Islet precursor cell (in vitro differentiated cells): ENCODE measurements around the gene TOMM5.

Experiments
- DNase-seq: peaks from one replicate; pipeline ENCODE4 v3.0.0-alpha.2; 2018

Gene TOMM5

DNA sequence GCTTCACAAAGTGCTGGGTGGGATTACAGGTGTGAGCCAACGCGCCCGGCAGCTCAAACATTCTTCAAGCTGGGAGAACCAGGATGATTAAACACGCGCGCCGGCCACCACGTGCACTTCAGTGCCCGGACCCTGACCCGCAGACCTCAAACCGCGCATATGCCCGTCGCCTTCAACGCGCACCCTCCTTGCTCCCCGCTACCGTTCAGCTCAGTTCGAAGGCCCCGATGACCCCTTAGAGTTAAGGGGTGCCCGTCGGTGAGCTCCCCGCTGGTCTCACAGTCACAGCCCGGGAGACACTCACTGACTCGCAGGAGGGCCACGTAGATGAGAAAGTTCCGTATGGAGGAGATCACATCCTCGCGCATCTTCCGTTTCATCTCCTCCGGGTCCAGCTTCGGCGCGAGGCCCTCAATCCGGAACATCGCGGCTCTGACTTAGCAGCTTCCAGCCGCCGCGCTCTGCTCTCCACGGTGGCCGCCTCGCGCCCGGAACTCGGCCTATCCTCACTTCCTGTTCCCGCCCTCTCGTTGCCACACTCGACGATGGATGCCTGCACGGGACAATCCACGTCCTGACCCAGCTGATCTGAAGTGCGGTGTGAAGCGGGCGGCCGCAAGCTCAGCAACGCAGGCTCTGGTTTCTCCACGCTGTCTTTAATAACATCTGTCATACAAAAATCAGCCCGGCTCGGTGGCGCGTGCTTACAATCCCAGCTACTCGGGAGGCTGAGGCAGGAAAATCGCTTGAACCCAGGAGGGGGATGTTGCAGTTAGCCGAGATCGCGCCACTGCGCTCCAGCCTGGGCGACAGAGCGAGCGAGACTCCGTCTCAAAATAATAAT is at the start of gene TOMM5:
Gene TOMM5, minus strand, starts transcription at position 490 of the 844 bp plus-strand sequence. Its CDS starts 65 bp downstream, at position 425.
- peak; percentile 95 for DNase-seq

DNA sequence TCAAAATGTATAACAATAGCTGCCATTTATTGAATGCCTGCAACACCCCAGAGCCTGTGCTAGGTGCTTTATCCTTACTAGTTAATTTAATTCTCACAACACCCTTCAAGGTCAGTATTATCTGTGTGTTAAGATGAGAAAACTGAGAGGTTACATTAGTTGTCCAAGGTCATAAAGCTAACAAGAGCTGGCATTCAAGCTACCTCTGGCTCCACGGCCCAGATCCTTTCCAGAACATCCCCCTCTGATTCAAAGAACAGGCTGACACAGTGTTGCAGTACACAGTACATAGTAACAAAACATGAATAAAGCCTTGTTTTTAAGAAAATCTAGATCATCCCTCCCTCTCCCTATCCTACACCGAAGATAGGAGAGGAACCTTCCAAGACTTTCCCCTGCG is 48.9 kb upstream of the TOMM5 start:
- no peak for DNase-seq

DNA sequence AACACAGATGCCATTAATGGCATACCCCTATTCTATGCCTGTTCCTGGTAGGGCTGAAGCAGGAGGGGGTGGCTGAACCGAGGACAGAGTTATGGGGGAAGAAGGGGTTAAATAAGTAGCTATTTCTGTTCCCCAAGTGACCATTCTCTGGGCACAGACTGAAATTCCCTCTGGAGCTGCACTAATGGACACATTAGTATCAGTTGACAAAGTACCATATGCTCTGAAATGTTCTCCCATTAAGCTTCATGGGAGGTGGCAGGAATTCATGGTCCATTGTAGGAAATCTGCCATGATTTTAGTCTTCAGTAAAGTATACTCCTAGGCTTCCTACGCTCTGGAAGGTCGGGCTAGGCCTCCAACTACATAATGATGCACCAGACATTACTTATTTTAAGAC is 47.8 kb upstream of the TOMM5 start:
- no peak for DNase-seq

DNA sequence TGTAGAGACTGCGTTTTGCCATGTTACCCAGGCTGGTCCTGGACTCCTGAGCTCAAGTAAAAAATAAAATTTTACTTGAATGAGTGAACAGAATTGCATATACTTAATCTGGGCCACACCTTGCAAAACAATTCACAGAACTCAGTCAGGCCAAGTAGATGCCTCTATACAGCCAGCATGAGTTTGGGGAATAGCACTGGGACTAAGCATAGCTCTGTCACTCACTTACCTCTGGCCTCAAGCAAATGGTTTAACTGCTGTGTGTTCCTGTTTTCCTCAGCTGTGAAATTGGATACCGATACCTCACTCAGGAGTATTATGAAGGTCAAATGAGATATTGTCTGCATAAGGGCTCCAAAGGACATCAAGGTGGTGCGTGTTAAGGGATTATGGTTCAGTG is 47.4 kb upstream of the TOMM5 start:
- no peak for DNase-seq

DNA sequence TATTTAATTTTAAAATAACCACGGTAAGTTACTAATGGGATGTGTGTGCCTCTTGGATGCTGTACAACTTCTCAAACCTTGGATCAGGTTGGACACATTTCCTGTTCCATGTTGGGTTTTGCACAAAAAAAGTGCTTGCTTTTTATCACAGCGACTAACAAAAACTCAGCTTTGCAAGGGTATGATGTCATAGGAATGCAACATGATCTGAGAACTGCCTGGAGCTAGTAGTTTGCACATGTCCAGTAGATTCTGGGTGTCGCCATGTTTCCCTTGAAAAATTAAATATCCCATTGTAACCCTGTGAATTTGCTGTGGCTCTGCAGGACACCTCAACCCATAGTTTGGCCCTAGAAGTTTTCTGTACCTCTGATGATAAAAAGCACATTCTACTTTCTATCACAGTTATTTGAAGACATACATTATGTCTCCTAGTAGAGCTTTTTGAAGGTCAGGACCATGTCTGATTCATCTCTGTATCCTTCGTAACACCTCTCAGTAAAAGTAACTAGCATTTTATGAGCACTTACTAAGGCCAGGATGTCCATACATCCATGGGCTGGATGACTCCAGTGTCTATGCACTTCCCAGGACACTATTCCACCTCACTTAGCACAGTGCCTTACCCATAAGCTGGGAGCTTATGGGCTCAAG is 46.8 kb upstream of the TOMM5 start:
- DNase-seq, result no peak

DNA sequence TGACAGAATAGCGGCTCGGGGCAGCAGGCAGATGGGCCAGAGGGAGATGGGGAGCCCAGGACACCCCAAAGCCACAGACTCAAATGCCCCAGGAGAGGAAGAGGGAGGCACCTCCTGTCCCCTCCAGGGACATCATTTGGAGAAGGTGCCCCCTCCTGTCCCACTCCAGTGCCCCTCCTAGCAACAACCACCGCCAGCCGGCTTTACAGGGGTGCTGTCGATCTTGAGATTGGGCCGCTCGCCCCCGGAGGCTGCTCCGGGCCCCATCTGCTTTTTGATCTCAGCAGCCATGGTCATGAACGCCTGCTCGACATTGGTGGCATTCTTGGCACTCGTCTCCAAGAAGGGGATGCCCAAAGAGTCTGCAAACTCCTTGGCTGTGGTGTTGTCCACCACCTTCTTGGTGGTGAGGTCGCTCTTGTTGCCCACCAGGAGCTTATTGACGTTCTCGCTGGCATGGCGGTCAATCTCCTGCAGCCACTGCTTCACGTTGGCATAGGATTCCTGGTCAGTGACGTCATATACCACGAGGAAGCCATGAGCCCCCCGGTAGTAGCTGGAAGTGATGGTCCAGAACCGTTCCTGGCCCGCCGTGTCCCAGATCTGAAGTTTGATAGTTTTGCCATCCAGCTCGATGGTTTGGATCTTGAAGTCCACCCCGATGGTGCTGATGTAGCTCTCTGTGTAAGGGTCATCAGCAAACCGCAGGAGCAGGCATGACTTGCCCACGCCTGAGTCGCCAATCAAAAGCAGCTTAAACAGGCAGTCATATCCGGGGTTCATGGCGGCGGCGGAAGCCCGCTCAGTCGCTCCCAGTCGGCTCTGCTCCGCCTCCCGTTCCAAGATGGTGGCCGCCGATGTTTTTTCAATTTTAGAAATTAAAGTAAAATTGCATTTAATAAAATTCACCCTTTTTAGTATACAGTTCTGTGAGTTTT is 44.4 kb upstream of the TOMM5 start:
- DNase-seq, result no peak

DNA sequence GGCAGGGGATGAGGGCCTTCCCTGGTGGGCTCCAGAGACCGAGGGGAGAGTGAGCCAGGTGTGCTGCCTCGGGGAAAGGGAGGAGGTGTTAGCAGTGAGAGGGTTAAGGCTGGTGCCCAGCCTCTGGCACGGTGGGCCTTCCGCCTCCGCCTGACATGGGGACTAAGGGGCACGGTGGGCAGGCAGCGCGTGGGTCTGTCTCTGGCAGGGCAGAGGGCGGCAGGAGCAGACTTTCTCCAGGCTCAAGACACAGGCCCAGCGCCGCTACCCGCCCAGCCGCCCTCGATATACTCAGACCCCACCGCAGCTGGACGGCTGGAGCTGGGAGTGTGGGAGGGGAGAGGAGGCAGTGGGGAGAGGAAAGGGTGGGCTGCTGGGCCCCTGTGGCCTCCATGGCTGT is 43.4 kb upstream of the TOMM5 start:
- no peak for DNase-seq

DNA sequence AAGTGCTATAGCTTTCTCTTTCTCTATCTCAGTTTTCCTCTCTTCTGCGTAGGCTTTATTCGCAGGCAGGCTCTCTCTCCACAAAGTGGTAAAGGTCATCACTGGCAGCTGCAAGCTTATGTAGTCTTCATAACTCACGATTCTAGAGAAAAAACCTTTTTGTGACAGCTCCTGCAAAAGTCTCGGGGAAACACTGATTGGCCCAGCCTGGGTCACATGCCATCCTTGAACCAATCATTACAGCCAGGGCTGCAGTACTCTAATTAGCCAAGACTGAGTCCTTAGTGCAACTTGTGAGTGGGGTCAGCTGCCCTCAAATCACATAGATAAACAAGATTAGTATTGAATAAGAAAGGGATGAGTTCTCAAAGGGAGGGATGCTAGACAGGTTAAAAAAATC is 40.1 kb upstream of the TOMM5 start:
- DNase-seq, result no peak

DNA sequence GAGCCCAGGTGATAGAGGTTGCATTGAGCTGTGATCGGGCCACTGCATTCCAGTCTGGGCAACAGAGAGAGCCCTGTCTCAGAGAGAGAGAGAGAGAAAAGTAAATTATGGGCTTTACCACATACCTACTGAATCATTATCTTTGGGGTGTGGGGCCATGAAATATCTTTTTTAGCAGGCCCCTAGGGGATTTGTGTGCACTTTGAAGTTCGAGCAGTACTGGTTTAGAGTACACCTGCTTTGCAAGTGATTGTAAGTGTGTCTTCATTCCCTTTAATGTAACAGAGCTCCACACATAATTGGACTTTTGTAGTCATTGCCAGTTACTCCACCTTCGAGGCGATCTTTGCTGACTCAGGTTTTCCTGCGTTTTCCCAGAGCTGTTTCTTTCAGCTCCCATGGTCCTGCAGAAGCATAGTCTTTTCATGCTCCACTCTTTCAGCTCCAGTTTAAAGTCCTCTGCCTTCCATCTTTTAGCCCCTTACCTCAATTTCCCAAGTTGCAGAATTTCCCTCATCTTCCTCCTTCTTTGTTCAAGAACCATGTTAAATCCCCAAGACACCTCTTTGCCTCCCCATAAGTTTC is 34.4 kb upstream of the TOMM5 start:
- DNase-seq, result peak; percentile 84

DNA sequence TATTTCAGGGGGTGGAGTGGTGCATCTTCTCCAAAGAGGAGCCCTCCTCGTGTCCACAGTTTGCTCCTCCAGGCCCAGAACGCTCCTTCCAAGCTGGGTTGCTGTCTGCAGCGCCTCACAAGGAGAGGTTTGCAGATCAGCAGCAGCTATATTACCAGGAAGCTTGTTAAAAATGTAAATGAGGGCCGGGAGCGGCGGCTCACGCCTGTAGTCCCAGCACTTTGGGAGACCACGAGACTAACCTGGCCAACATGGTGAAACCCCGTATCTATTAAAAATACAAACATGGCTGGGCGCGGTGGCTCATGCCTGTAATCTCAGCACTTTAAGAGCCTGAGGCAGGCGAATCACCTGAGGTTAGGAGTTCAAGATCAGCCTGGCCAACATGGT is 33.4 kb upstream of the TOMM5 start:
- no peak for DNase-seq

DNA sequence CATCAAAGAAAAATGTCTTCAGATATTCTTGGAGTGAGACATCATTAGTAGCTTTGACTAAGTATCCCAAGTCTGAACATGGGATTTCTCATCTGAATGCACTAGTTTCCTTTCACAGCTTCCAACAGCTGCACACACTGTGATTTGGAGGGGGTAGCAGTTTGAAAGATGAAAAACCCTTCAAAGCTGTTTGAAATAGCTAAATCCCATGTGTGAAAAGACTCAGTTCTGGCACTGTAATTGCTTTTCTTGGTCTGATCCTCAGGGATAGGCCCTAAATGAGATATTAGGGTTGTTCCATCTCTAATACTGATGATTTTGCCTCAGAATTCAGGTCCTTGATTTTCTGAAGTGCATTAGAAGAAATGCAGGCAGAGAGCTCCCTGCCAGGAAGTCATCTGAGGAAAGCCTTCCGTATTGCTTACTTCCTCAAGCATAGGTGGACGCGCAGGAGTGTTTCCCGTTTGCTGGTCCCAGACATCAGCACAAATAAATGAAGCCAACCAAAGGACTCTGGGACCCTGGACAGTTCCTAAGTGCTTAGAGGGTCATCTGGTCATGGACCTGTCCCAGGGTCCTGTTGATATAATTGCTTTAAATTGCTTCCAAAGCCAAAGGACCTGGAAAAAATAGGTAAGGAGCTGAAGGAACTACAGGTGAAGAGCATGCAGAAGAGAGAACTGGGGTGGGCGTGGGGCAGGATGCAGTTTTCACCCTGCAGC is 32.8 kb upstream of the TOMM5 start:
- no peak for DNase-seq

DNA sequence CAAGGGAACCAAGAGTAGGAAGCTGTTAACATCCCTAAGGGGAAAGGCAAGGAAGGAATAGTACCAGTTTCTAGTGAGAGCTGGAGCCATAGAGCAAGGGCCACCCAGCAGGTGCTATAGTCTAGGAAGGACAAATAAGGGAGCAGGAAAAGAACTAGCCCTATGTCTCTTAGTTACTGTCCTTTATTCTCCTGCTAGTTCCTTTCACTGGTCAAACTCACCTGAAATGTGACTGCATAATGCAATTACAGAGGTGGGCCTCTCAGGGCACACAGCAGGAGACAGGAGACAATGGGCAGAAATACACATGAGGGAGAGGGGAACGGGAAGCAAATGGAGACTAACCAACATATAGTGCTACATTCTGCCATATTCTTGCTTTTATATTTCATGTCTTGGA is 31.7 kb upstream of the TOMM5 start:
- no peak for DNase-seq

DNA sequence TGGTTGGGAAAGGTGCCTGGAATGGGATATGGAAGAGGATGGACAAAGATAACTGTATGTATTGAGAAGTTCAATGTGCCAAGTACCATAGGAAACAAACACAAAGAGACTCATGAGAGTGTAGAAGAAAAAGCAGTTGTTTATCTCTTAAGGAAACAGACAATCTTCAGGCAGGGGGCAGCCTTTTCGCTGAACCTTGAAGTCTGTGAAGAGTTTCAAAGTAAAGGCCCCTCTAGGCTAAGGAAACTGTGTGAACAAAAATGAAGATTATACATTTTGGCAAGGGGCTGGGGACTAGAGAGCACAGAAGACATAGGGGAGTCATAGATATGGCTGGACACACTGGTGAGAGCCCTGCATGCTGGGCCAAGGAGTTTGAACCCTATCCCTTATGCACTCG is 30.9 kb upstream of the TOMM5 start:
- DNase-seq, result no peak

DNA sequence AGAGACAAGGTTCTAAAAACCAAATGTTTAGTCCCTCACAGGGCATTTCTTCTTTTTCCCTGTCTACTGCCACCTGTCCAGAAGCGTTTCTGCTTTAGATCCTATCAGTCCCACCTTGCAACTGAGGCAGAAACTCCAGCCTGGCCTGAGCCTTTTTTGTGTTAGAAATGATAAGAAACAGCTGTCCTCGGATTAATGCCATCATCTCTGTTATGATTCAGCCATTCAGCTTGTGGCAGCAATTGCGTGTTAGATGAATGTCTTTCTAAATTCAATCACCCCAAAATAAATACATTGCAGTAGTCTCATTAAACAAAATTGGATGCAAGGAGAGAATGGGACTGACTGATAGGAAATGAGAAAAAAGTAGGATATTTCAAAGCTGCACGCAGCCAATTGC is 30.1 kb upstream of the TOMM5 start:
- DNase-seq, result no peak

DNA sequence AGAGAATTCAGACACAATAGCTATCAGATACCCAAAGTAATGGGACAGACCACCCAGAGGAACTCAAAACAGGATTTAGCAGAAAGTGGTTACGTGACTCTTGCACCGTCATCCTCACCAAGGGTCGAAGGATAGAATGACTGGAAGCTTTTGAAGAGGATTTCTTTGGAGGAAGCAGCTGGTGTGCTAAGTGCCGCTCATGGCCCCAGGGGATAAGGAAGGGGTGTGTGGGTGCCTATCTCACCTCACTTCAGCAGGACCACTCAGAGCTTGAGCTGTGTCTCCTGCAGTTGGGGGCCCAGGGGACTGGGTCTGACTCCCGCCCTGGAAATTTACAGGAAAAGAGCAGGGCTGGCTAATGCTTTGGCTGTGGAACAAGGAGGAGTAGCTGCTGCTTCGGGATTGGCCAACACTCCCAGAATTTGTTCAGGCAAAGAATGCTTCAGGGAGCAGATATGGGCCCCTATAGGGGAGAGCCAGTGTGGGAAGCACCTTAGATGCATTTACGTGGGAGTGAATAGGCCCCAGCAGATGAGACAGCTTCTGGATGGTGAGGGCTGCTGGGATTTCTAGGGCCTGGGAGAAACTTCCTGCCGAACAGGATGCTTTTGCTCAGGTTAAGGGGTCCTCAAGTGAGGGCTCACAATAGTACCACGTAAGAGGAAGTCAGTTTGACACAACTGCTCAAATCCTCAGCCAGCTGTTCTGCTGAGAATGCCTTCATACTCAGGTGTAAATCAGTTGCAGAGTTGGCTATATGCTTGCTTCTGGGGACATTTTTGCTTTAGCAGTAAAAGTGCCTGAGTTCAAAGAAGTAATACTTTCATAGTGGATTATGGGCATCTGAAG is 29.1 kb upstream of the TOMM5 start:
- DNase-seq, result peak; percentile 55

DNA sequence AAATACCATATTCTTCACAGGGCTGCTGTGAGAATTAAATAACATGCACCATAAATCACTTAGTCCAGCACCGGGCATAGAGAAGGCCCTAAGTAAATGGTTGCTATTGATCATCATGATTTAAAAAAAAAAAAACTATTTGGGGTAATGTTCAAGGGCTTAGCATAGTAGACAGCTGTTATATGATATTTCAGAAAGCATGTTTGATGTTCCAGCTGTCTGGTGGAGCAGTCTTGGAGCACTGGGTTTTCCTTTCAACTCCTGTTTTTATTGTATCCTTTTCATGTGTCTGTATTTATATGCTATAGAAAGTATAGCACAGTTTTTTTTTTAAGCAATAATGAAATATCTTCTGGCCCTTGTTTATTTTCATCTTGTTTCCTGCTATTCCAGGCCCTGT is 28.0 kb upstream of the TOMM5 start:
- DNase-seq, result no peak

DNA sequence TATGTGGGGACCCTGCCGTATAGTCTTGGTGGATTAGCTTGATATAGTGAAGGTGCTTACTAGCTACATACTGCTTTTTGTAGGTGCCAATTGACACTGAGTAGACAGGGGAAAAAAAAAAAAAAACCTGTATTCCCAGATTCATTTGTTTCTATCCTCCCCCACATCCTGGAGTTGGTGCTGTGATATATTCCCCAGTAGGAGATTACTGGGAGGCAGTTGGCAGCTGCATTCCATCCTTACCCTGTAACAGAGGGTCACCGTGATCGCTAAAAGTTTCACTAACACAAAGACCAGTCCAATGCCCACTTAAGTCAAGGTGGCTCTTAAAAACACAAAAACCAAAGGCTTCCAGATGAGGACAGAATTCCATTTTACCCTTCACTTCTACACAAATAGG is 27.4 kb upstream of the TOMM5 start:
- DNase-seq, result no peak

DNA sequence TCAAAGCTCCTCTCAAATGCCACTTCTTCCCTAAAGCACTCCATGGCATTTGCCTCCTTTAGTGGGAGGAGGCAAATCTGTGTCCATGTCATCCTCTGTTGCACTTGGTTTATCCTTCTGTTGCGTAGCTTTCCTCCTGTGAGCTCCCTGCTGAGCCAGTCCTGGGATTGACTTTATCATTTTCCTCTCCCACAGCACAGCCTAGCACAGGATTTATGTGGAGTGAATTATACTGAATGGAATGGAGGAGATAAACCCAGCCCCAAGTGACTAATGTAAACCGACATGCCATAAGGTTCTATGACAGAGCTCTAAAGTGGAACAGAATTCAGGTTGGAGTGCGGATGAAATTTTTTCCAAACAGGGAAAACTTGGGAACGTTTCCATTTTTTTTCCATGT is 26.4 kb upstream of the TOMM5 start:
- no peak for DNase-seq

DNA sequence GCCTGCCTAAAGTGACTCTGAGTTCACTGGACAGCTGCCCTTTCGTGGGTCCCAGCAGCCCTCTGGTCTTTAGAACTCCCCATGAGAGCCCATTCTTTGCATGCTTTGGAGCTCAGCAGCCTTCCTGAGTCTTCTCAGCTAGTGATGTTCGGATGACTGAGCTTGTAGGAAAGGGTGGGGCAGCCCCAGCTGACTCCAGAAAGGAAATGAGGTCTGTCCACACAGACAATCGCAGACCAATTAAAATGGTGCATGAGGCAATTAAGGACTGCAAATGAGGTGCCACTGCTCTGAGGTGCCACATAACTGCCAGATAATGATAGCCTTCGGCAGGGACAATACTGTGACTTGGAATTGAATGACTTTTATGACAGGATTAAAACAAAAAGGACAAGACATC is 25.4 kb upstream of the TOMM5 start:
- peak; percentile 79 for DNase-seq

DNA sequence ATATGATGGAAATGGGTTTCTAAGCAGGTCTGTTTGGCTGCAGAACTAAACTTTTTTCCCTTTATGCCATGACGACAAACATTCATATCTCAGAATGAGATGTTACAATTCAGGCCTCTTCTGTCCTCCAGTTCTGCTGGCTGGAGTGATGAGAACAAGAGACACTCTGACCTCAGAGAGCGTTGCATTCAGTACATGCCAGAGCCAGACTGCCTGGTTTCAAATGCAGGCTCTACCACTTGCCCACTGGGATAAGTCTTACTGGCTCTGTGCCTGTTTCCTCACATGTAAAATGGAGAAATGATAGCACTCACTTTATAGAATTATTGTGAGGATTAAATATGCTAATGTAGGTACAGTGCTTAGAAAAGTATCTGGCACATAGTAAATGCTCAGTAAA is 24.8 kb upstream of the TOMM5 start:
- no peak for DNase-seq

DNA sequence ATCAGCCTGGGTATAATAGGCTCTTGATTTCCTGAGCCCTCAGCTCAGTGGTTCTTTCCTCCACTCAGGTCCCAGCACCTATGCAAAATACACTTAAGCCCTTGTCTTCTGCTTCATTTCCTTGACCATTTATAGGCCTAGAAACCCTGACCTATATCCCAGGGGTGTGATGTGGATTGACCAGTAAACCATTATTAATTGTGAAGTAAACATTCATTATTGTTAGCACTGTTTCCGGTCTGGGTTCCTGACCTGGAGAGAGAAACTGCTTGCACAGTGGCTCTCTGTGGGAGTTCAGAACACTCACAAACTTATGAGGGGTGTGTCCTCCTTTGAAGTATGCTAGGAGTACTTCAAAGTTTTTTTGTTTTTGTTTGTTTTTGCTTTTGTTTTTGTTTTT is 19.6 kb upstream of the TOMM5 start:
- no peak for DNase-seq

DNA sequence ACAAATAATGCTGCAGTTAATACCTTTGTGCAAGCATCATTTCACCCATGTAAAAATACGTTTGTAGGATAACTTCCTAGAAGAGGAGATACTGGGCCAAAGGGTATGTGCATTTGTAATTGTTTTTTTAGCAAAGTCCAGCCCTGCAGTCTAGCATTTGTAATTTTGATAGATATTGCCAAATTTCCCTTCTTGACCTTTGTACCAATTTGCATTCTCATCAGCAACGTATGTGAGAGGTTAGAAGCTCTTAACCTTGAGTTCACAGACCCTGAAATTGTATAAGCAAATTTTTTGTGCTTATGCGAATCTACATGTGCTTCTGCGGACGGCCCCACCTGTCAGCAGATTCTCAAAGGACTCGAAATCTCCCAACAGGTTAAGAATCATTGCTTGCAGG is 18.6 kb upstream of the TOMM5 start:
- no peak for DNase-seq
